IMR-90 (cell line): Measurements from ENCODE around the gene ITPR2. TPM values are rescaled to one million over a fixed set of nuclear protein-coding genes. Genes with fewer than 3 reads are reported as not detected.

ENCODE experiments used
- ATAC-seq: fragments of 200-7000 bp; cut with Tn5 transposase; 2 replicates; pipeline ENCODE4 v1.9.1; 2020; ENCODE audit warnings: low read depth, mild to moderate bottlenecking, moderate library complexity
- BruUV-seq: library from RNA; stranded (reverse); fragments of 400-500 nt; replicated peaks from 2 replicates; lab custom pipeline; 2021; lab: Mats Ljungman, UMichigan
- CTCF ChIA-PET: fragments of 300-600 bp; formaldehyde crosslinking; extraction: SDS; loops from one replicate; lab custom pipeline; 2021; ENCODE audit warnings: antibody characterized with exemption; lab: Yijun Ruan, JAX
- POLR2A ChIA-PET: fragments of 300-600 bp; sonication (Branson Sonifier 250); formaldehyde crosslinking; loops from one replicate; lab custom pipeline; 2022; ENCODE audit warnings: antibody characterized with exemption; ENCODE audit not compliant: unreplicated experiment; lab: Charles Lee
- DNase-seq: peaks from one replicate; pipeline ENCODE4 v3.0.0; 2013
- H2AFZ ChIP-seq: replicated peaks from 2 replicates; pipeline ENCODE3; 2013; ENCODE audit warnings: low read length, mild to moderate bottlenecking; ENCODE audit not compliant: poor library complexity
- H2AK5ac ChIP-seq: 2 replicates; pipeline ENCODE4 v1.6.1; 2013; ENCODE audit warnings: low read depth, low read length, inconsistent platforms
- H2AK9ac ChIP-seq: replicated peaks from 2 replicates; pipeline ENCODE3; 2013; ENCODE audit warnings: mild to moderate bottlenecking, low read depth, low read length, moderate library complexity; ENCODE audit not compliant: poor library complexity
- H2BK120ac ChIP-seq: 2 replicates; pipeline ENCODE4 v1.6.1; 2013; ENCODE audit warnings: low read depth, low read length, inconsistent platforms
- H2BK15ac ChIP-seq: 3 replicates; pipeline ENCODE4 v1.6.1; 2013; ENCODE audit warnings: low read depth, low read length, inconsistent platforms
- H2BK20ac ChIP-seq: 2 replicates; pipeline ENCODE4 v1.6.1; 2013; ENCODE audit warnings: low read depth, mild to moderate bottlenecking, inconsistent platforms, low read length, moderate library complexity
- H2BK5ac ChIP-seq: 2 replicates; pipeline ENCODE4 v1.6.1; 2013; ENCODE audit warnings: mild to moderate bottlenecking, low read depth, low read length, inconsistent platforms; ENCODE audit not compliant: poor library complexity, severe bottlenecking
- H3K14ac ChIP-seq: replicated peaks from 2 replicates; pipeline ENCODE4 v1.6.1; 2013; ENCODE audit warnings: low read depth, low read length, inconsistent platforms
- H3K18ac ChIP-seq: 2 replicates; pipeline ENCODE4 v1.6.1; 2013; ENCODE audit warnings: low read depth, low read length, control low read depth
- H3K23ac ChIP-seq: 2 replicates; pipeline ENCODE4 v1.6.1; 2013; ENCODE audit warnings: low read depth, low read length, inconsistent platforms
- H3K27ac ChIP-seq: 2 replicates; pipeline ENCODE4 v1.5.1; 2013; ENCODE audit warnings: mild to moderate bottlenecking, control low read depth, low read length; ENCODE audit not compliant: insufficient read depth
- H3K27me3 ChIP-seq: 2 replicates; pipeline ENCODE4 v1.6.1; 2013; ENCODE audit warnings: low read length; ENCODE audit not compliant: control insufficient read depth, insufficient read depth
- H3K36me3 ChIP-seq: 2 replicates; pipeline ENCODE4 v1.6.1; 2013; ENCODE audit warnings: low read length, mixed read lengths; ENCODE audit not compliant: control insufficient read depth, insufficient read depth
- H3K4ac ChIP-seq: 2 replicates; pipeline ENCODE4 v1.6.1; 2013; ENCODE audit warnings: low read depth, low read length, inconsistent platforms
- H3K4me1 ChIP-seq: 2 replicates; pipeline ENCODE4 v1.6.1; 2013; ENCODE audit warnings: low read length, mixed read lengths; ENCODE audit not compliant: control insufficient read depth, insufficient read depth
- H3K4me2 ChIP-seq: 2 replicates; pipeline ENCODE4 v1.6.1; 2013; ENCODE audit warnings: low read depth, mild to moderate bottlenecking, control low read depth, low read length, moderate library complexity
- H3K4me3 ChIP-seq: 2 replicates; pipeline ENCODE4 v1.5.1; 2013; ENCODE audit warnings: low read depth, mild to moderate bottlenecking, control low read depth, low read length, moderate library complexity; ENCODE audit not compliant: insufficient read depth
- H3K56ac ChIP-seq: 2 replicates; pipeline ENCODE4 v1.6.1; 2013; ENCODE audit warnings: low read length, inconsistent platforms; ENCODE audit not compliant: insufficient read depth; ENCODE audit errors: extremely low read depth
- H3K79me1 ChIP-seq, 2 experiments: 2 replicates each; pipeline ENCODE4 v1.6.1; 2013; ENCODE audit warnings: low read length in 2 of 2, inconsistent platforms in 1 of 2, low read depth in 1 of 2
- H3K9ac ChIP-seq: 2 replicates; pipeline ENCODE4 v1.6.1; 2013; ENCODE audit warnings: low read depth, low read length, control low read depth
- H3K9me1 ChIP-seq: 2 replicates; pipeline ENCODE4 v1.6.1; 2013; ENCODE audit warnings: low read length, inconsistent platforms; ENCODE audit not compliant: insufficient read depth
- H3K9me3 ChIP-seq: 2 replicates; pipeline ENCODE4 v1.6.1; 2013; ENCODE audit warnings: low read length; ENCODE audit not compliant: control insufficient read depth, insufficient read depth
- H4K20me1 ChIP-seq: 2 replicates; pipeline ENCODE4 v1.6.1; 2013; ENCODE audit warnings: low read length, inconsistent platforms; ENCODE audit not compliant: insufficient read depth
- H4K5ac ChIP-seq: 2 replicates; pipeline ENCODE4 v1.6.1; 2013; ENCODE audit warnings: mild to moderate bottlenecking, low read depth, low read length, control low read depth
- H4K8ac ChIP-seq, 2 experiments: 2 replicates each; pipeline ENCODE4 v1.6.1; 2013; ENCODE audit warnings: low read depth in 2 of 2, low read length in 2 of 2, control low read depth in 1 of 2, inconsistent platforms in 1 of 2
- H4K91ac ChIP-seq: 2 replicates; pipeline ENCODE4 v1.6.1; 2013; ENCODE audit warnings: low read depth, low read length, inconsistent platforms; ENCODE audit not compliant: insufficient read depth
- ELK1 ChIP-seq: fragments of 150-350 bp; IDR thresholded peaks from 2 replicates; pipeline ENCODE4 v1.6.1; 2016; ENCODE audit warnings: low read depth, mild to moderate bottlenecking, low read length, moderate library complexity, borderline replicate concordance
- MAFK ChIP-seq: IDR thresholded peaks from 2 replicates; pipeline ENCODE4 v1.6.1; 2012; ENCODE audit warnings: low read depth, low read length, improper control_type of control experiment
- MXI1 ChIP-seq: IDR thresholded peaks from 2 replicates; pipeline ENCODE4 v1.6.1; 2012; ENCODE audit warnings: low read depth, mild to moderate bottlenecking, low read length, moderate library complexity, borderline replicate concordance
- NFE2L2 ChIP-seq: fragments of 150-350 bp; IDR thresholded peaks from 2 replicates; pipeline ENCODE4 v1.6.1; 2016; ENCODE audit warnings: low read depth, mild to moderate bottlenecking, low read length
- POLR2A ChIP-seq: IDR thresholded peaks from 2 replicates; pipeline ENCODE4 v1.6.1; 2012; ENCODE audit warnings: mild to moderate bottlenecking, low read depth, low read length
- USF2 ChIP-seq: fragments of 150-350 bp; IDR thresholded peaks from 2 replicates; pipeline ENCODE4 v1.6.1; 2017; ENCODE audit warnings: mild to moderate bottlenecking, antibody characterized with exemption, low read length, low read depth
- WGBS, 2 experiments: methylation state at CpG; one replicate each; pipeline versions ENCODE4 v1.1.5 to v1.1.7; 2013; ENCODE audit warnings: missing lambda C conversion rate in 2 of 2; ENCODE audit not compliant: insufficient read length in 1 of 2; ENCODE audit errors: extremely low coverage in 2 of 2; 5-methylcytosine and 5-hydroxymethylcytosine counted together
- dilution Hi-C: fragments of 300-500 bp; cut with HindIII; formaldehyde crosslinking; loops from one replicate; pipeline ENCODE4 v1.14.3; 2018; ENCODE audit warnings: low sequenced_read_pairs; ENCODE audit not compliant: unreplicated experiment
- in situ Hi-C: fragments of 300-500 bp; cut with MboI; formaldehyde crosslinking; loops from 3 replicates; pipeline ENCODE4 v1.14.3; 2019; ENCODE audit warnings: low sequenced_read_pairs, inconsistent platforms, mixed read lengths
- intact Hi-C: fragments of 100-400 bp; cut with micrococcal nuclease; formaldehyde crosslinking; loops from 2 replicates; pipeline ENCODE4 v1.10.0; 2022
- polyA plus RNA-seq, 3 experiments: library from polyadenylated mRNA; depleted of rRNA; stranded (reverse); fragments of >200 nt; gene quantifications; 2 replicates each; pipeline ENCODE4 v1.2.3, GENCODE V29; 2012; ENCODE audit warnings: low replicate concordance in 1 of 3
- total RNA-seq: library from RNA; depleted of rRNA; stranded (reverse); fragments of >200 nt; gene quantifications from 2 replicates; pipeline ENCODE4 v1.2.3, GENCODE V29; 2012

Gene ITPR2
- total and polyA plus RNA-seq, 2 of the 4 experiments (the other 2 are of a cell fraction): 1.2 to 9.0 TPM

- Histone ChIP-seq H2AK5ac (no peak overlapping the region), H3K27ac (no peak overlapping the region), H3K27me3 (no peaks in the 10 kb centered on the region), H3K14ac (no peak overlapping the region), H2BK5ac (no peak overlapping the region), H3K18ac (no peak overlapping the region), H4K5ac (no peak overlapping the region), H2BK20ac (no peak overlapping the region), H2BK15ac (no peak overlapping the region), H3K56ac (no peak overlapping the region), H2AK9ac (no peak overlapping the region), H3K9ac (no peak overlapping the region), H2AFZ (no peak overlapping the region), H3K79me1 (no peaks in the 10 kb centered on the region), H3K23ac (no peak overlapping the region), H2BK120ac (no peak overlapping the region), H3K9me3 (no peaks in the 10 kb centered on the region), H4K8ac (no peak overlapping the region), H3K4ac (no peak overlapping the region), H3K36me3 (no peaks in the 10 kb centered on the region), H3K4me1 (no peaks in the 10 kb centered on the region), H4K20me1 (no peaks in the 10 kb centered on the region), H3K4me3 (no peak overlapping the region), H3K4me2 (no peak overlapping the region), H4K91ac (no peak overlapping the region), H3K9me1 (no peaks in the 10 kb centered on the region)
- TF ChIP-seq ELK1 (no peak), MXI1 (no peak), NFE2L2 (no peak), USF2 (no peak), POLR2A (no peak), MAFK (no peak)
- 30% methylated on average over 2 of the region's 5 CpGs; no CpG with 5 or more reads in 1 of the 2 experiments for WGBS, 2 experiments
- CTCF ChIA-PET: interaction anchor here (0.6 to 1.3 kb wide), 3 partner anchors 9 to 1276 kb away, joined by 3 read pairs; no protein-coding TSS in a partner anchor
- dilution Hi-C loops: no loop called here
- ATAC-seq: no peak; the same call in 1 of the 2 replicates
- in situ Hi-C loops: no loop called here
- DNase-seq: no peak
- intact Hi-C loops: no loop called here
- POLR2A ChIA-PET: no interaction called here
- no TSS peak for BruUV-seq
These were observed 121.9 kb downstream of the ITPR2 start for GRCh38 chr12:26711072-26711471.
